Endodermal cell (in vitro differentiated cells): ENCODE data around the gene NOP9. TPM values are rescaled to one million over a fixed set of nuclear protein-coding genes. Genes with fewer than 3 reads are reported as not detected.
"Not testable (repeated sequence)": the region's sequence is repeated elsewhere in the genome, so short reads cannot be mapped to it uniquely, and the experiment has no call there.

ENCODE experiments used
- DNase-seq: peaks from one replicate; pipeline ENCODE4 v3.0.0-alpha.2; 2017
- H3K27ac ChIP-seq: 2 replicates; pipeline ENCODE4 v1.5.1; 2013; ENCODE audit warnings: mild to moderate bottlenecking, low read depth, low read length, moderate library complexity
- H3K27me3 ChIP-seq: 2 replicates; pipeline ENCODE4 v1.6.1; 2013; ENCODE audit warnings: mild to moderate bottlenecking, low read length, moderate library complexity; ENCODE audit not compliant: insufficient read depth, control insufficient read depth, poor library complexity, severe bottlenecking
- H3K36me3 ChIP-seq: 2 replicates; pipeline ENCODE4 v1.7.0; 2013; ENCODE audit warnings: mild to moderate bottlenecking, low read length, moderate library complexity; ENCODE audit not compliant: control insufficient read depth, insufficient read depth
- H3K4me1 ChIP-seq: one replicate; pipeline ENCODE4 v1.7.0; 2013; ENCODE audit warnings: low read length; ENCODE audit not compliant: control insufficient read depth, insufficient read depth
- H3K4me3 ChIP-seq: 2 replicates; pipeline ENCODE4 v1.5.1; 2013; ENCODE audit warnings: mild to moderate bottlenecking, low read length, moderate library complexity
- H3K9ac ChIP-seq: 2 replicates; pipeline ENCODE4 v1.6.1; 2013; ENCODE audit warnings: mild to moderate bottlenecking, low read length, moderate library complexity; ENCODE audit not compliant: poor library complexity, severe bottlenecking; ENCODE audit errors: extremely low read depth
- H3K9me3 ChIP-seq: 2 replicates; pipeline ENCODE4 v1.6.1; 2013; ENCODE audit warnings: mild to moderate bottlenecking, low read length, moderate library complexity; ENCODE audit not compliant: control insufficient read depth
- H3K27ac Mint-ChIP-seq: 2 replicates; pipeline ENCODE4 v1.8.0; 2020; ENCODE audit warnings: mixed read lengths
- H3K27me3 Mint-ChIP-seq: 2 replicates; pipeline ENCODE4 v1.8.0; 2021; ENCODE audit warnings: mild to moderate bottlenecking, mixed read lengths; ENCODE audit not compliant: insufficient read depth
- H3K36me3 Mint-ChIP-seq: 2 replicates; pipeline ENCODE4 v1.8.0; 2020; ENCODE audit warnings: low read depth, mixed read lengths
- H3K4me1 Mint-ChIP-seq: 2 replicates; pipeline ENCODE4 v1.8.0; 2020; ENCODE audit warnings: mixed read lengths
- H3K4me3 Mint-ChIP-seq: 2 replicates; pipeline ENCODE4 v1.8.0; 2020; ENCODE audit warnings: mild to moderate bottlenecking, moderate library complexity, mixed read lengths
- H3K9me3 Mint-ChIP-seq: 2 replicates; pipeline ENCODE4 v1.8.0; 2020; ENCODE audit warnings: mild to moderate bottlenecking, mixed read lengths
- CTCF ChIP-seq: fragments of 200-600 bp; sonication (generic); conservative IDR thresholded peaks from 2 replicates; pipeline ENCODE4 v1.5.0; 2021; ENCODE audit warnings: antibody characterized with exemption, mild to moderate bottlenecking
- WGBS, 2 experiments: methylation state at CpG; one replicate each; pipeline versions ENCODE4 v1.1.5 to v1.1.7; 2013; ENCODE audit warnings: missing lambda C conversion rate in 2 of 2, mixed read lengths in 1 of 2; ENCODE audit not compliant: insufficient coverage in 1 of 2, insufficient read length in 1 of 2; 5-methylcytosine and 5-hydroxymethylcytosine counted together
- total RNA-seq, 2 donors: library from RNA; stranded (reverse); fragmentation: NEBNext Ultra II Directional in 1 of 2; extraction: Animal tissue kit (Norgen Biotek cat#: 25700) in 1 of 2; gene quantifications; 2 replicates in 1 of 2; 3 replicates in 1 of 2; pipeline ENCODE4 v1.2.1, GENCODE V29; 2021

Gene NOP9
- total RNA-seq, 2 donors from 2014 or later, result 31.1 to 32.0 TPM

- H3K27me3 ChIP-seq, result peaks cover 63% of the 10 kb centered on the region
- Mint-ChIP-seq H3K27ac (no peak overlapping the region), H3K4me3 (no peak overlapping the region), H3K4me1 (no peaks in the 10 kb centered on the region), H3K9me3 (no peaks in the 10 kb centered on the region), H3K27me3 (peaks cover 80% of the 10 kb centered on the region), H3K36me3 (no peaks in the 10 kb centered on the region)
- 4 to 39% methylated on average over 2 to 4 of the region's 4 CpGs for WGBS, 2 experiments
- H3K27ac ChIP-seq, result no peak overlapping the region
- H3K9me3 ChIP-seq, result no peaks in the 10 kb centered on the region
- peak; percentile 38 for TF ChIP-seq CTCF
- H3K36me3 ChIP-seq, result no peaks in the 10 kb centered on the region
- H3K4me3 ChIP-seq, result no peak overlapping the region
- no peaks in the 10 kb centered on the region for H3K4me1 ChIP-seq
- peak; percentile 28 for DNase-seq
- no peak overlapping the region for H3K9ac ChIP-seq
Observed at GRCh38 chr14:24351517-24351916, 51.9 kb downstream of the NOP9 start.

- peaks cover 63% of the 10 kb centered on the region for H3K27me3 ChIP-seq
- WGBS, 2 experiments, result 92 to 100% methylated on average over 3 of the region's 5 CpGs
- peaks cover 77% of the 10 kb centered on the region for H3K27me3 Mint-ChIP-seq
- H3K4me1 Mint-ChIP-seq, result no peaks in the 10 kb centered on the region
- no peak overlapping the region for H3K9ac ChIP-seq
- TF ChIP-seq CTCF, result no peak
- H3K9me3 ChIP-seq, result no peaks in the 10 kb centered on the region
- H3K4me3 ChIP-seq, result no peak overlapping the region
- no peak overlapping the region for H3K4me3 Mint-ChIP-seq
- no peaks in the 10 kb centered on the region for H3K36me3 ChIP-seq
- no peak overlapping the region for H3K27ac ChIP-seq
- no peaks in the 10 kb centered on the region for H3K9me3 Mint-ChIP-seq
- no peaks in the 10 kb centered on the region for H3K4me1 ChIP-seq
- no peaks in the 10 kb centered on the region for H3K36me3 Mint-ChIP-seq
- DNase-seq, result peak; percentile 13
- no peak overlapping the region for H3K27ac Mint-ChIP-seq
Observed at GRCh38 chr14:24353559-24354481, 54.2 kb downstream of the NOP9 start.

GRCh38 chr14:24354482-24354825 is 54.8 kb downstream of the NOP9 start:
- H3K36me3 ChIP-seq, DNase-seq, H3K4me1 Mint-ChIP-seq, H3K9me3 Mint-ChIP-seq, H3K9me3 ChIP-seq, H3K36me3 Mint-ChIP-seq, H3K4me1 ChIP-seq, H3K4me3 ChIP-seq, H3K27ac ChIP-seq, H3K27ac Mint-ChIP-seq, H3K4me3 Mint-ChIP-seq, H3K9ac ChIP-seq: not testable (repeated sequence)
- peaks cover 56% of the 10 kb centered on the region for H3K27me3 ChIP-seq
- WGBS, 2 experiments, result 87% methylated on average over 3 of the region's 3 CpGs; no CpG with 5 or more reads in 1 of the 2 experiments
- H3K27me3 Mint-ChIP-seq, result peaks cover 74% of the 10 kb centered on the region
